Lung (tissue), 12 donors: ENCODE results near the gene SPATS2. TPM values are rescaled to one million over a fixed set of nuclear protein-coding genes. Genes with fewer than 3 reads are reported as not detected.
"Not testable (repeated sequence)": the region's sequence is repeated elsewhere in the genome, so short reads cannot be mapped to it uniquely, and the experiment has no call there.

Experiments
- ATAC-seq: fragments of 200-7000 bp; cut with Tn5 transposase; one replicate; pipeline ENCODE4 v1.9.1; 2020; ENCODE audit warnings: moderate number of reproducible peaks; ENCODE audit not compliant: insufficient read depth, low FRiP score
- DNase-seq, 3 donors: peaks; one replicate each; pipeline ENCODE4 v3.0.0-alpha.2; 2013 to 2017
- H3K27ac ChIP-seq, 2 donors: one replicate each; pipeline ENCODE4 v1.5.1; 2013; ENCODE audit warnings: mild to moderate bottlenecking in 2 of 2, moderate library complexity in 2 of 2, control low read depth in 1 of 2, inconsistent platforms in 1 of 2, low read depth in 1 of 2, low read length in 1 of 2
- H3K27me3 ChIP-seq, 3 donors: one replicate each; pipeline ENCODE4 v1.5.1; 2013; ENCODE audit warnings: low read length in 2 of 3; ENCODE audit not compliant: control insufficient read depth in 3 of 3, insufficient read depth in 3 of 3
- H3K36me3 ChIP-seq, 4 donors: one replicate each; pipeline ENCODE4 v1.5.1; 2013; ENCODE audit warnings: low read length in 4 of 4, mild to moderate bottlenecking in 1 of 4, moderate library complexity in 1 of 4; ENCODE audit not compliant: control insufficient read depth in 4 of 4, insufficient read depth in 4 of 4
- H3K4me1 ChIP-seq, 5 donors: one replicate each; pipeline ENCODE4 v1.5.1; 2013; ENCODE audit warnings: low read length in 5 of 5, mild to moderate bottlenecking in 2 of 5, moderate library complexity in 1 of 5; ENCODE audit not compliant: control insufficient read depth in 5 of 5, insufficient read depth in 5 of 5
- H3K4me3 ChIP-seq: one replicate; pipeline ENCODE4 v1.5.1; 2013; ENCODE audit warnings: mild to moderate bottlenecking, control low read depth, moderate library complexity
- H3K9ac ChIP-seq, 2 donors: one replicate each; pipeline ENCODE4 v1.5.1; 2013; ENCODE audit warnings: low read length in 2 of 2, control low read depth in 1 of 2; ENCODE audit not compliant: insufficient read depth in 1 of 2
- H3K9me3 ChIP-seq, 4 donors: one replicate each; pipeline ENCODE4 v1.5.1; 2013; ENCODE audit warnings: low read length in 3 of 4, mild to moderate bottlenecking in 1 of 4, moderate library complexity in 1 of 4; ENCODE audit not compliant: control insufficient read depth in 4 of 4, insufficient read depth in 3 of 4
- CTCF ChIP-seq: IDR thresholded peaks from 2 replicates; pipeline ENCODE4 v1.5.1; 2012; ENCODE audit warnings: mild to moderate bottlenecking; ENCODE audit errors: control extremely low read depth, extremely low read depth
- WGBS, 2 donors: extraction: QIAGEN DNeasy Blood & Tissue Kit; methylation state at CpG; one replicate each; pipeline ENCODE4 v1.1.7; 2013; 5-methylcytosine and 5-hydroxymethylcytosine counted together
- polyA plus RNA-seq, 2 donors: library from polyadenylated mRNA; stranded (reverse); fragments of 200-250 nt; gene quantifications; one replicate each; pipeline ENCODE4 v1.2.1, GENCODE V29; 2013
- total RNA-seq, 2 donors: library from RNA; depleted of rRNA in 1 of 2; stranded (reverse); fragments of >200 nt in 1 of 2; gene quantifications; one replicate each; pipeline ENCODE4 v1.2.1, GENCODE V29; 2014 to 2021
- donor health status: control.
- donor health status: control.
- donor health status: Bipolar disorder and iron deficiency.
- donor health status: healthy.
- donor health status: DM: yes; HTN: yes; CAD: no.

Gene SPATS2
- total and polyA plus RNA-seq, 4 donors = 6.6 to 48.8 (median 10.0) TPM

DNA sequence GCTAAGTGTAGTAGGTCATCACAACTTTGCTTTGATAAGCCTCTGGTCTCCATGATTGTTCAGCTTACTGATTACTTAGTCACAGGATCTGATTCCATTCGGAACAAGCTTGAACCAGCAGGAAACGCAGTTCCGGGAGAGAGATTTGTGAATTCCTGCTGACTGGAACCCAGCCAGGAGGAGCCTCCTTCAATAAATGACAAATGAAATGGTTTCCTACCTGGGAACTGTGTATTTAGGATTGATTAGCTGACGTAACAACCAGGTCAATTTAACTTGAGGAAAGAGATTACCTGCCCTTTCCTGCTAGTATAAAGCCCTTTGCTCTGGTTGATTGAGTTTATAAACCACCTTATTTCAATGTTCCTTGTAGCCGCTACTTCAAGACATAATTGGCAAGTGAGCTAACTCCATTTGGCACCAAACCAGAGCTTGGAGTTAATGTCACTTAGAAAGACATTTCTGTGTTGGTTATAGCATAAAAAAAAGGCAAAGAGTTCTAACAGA is 136.5 kb downstream of the SPATS2 start:
- DNase-seq (peak; percentile 43 to 79 (median 74)), ATAC-seq (no peak)
- H3K4me3 ChIP-seq = no peak overlapping the region
- WGBS, 2 donors = 43 to 66% methylated on average over 5 of the region's 5 CpGs
- no peak for TF ChIP-seq CTCF
- H3K4me1 ChIP-seq = peaks cover 0 to 10% (median 5%) of the 10 kb centered on the region in 5 donors
- no peaks in the 10 kb centered on the region for H3K27me3 ChIP-seq
- H3K36me3 ChIP-seq = peaks cover 0 to 19% (median 3%) of the 10 kb centered on the region in 4 donors
- peak overlapping the region in 1 of 2 donors; percentile 28 for H3K9ac ChIP-seq
- no peak overlapping the region for H3K27ac ChIP-seq
- H3K9me3 ChIP-seq = no peaks in the 10 kb centered on the region

- no peak for DNase-seq
- no peak overlapping the region for H3K9ac ChIP-seq
Observed at GRCh38 chr12:49505672-49506071, 138.4 kb downstream of the SPATS2 start.

DNA sequence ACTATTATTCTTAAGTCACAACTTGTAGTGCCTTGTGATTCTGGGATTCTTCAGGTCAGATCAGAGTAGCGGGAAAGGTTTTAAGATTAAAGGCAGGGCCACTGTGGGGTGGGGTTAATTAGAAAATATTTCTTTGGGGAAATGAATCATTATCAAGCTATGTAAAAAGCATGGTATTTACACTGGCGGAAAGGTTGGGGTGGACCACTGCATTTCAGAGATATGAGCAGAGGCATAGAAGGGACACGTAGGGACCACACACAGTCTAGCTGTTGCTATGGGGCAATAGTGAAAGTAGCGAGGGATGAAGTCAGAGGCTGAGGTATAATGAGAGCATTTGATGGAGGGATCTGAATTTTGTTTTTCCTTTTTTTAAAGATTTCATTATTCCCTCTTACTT is 139.9 kb downstream of the SPATS2 start:
- Histone ChIP-seq H3K4me3 (no peak overlapping the region), H3K9ac (no peak overlapping the region), H3K27ac (no peak overlapping the region), H3K4me1 (peaks cover 0 to 10% (median 5%) of the 10 kb centered on the region in 5 donors), H3K36me3 (peaks cover 0 to 7% (median under 1%) of the 10 kb centered on the region in 4 donors), H3K27me3 (no peaks in the 10 kb centered on the region), H3K9me3 (no peaks in the 10 kb centered on the region)
- TF ChIP-seq CTCF = no peak
- peak in 2 of 3 donors; percentile 19 to 23 for DNase-seq
- no peak for ATAC-seq
- WGBS, 2 donors = 89 to 96% methylated on average over 4 of the region's 4 CpGs

More at GRCh38 chr12:49505672-49506071, 138.4 kb downstream of the SPATS2 start:
- Histone ChIP-seq H3K27ac (no peak overlapping the region), H3K4me1 (peaks cover 0 to 10% (median 5%) of the 10 kb centered on the region in 5 donors), H3K36me3 (peaks cover 0 to 13% (median under 1%) of the 10 kb centered on the region in 4 donors), H3K4me3 (no peak overlapping the region), H3K9me3 (no peaks in the 10 kb centered on the region), H3K27me3 (no peaks in the 10 kb centered on the region)
- ATAC-seq = no peak
- TF ChIP-seq CTCF = no peak

GRCh38 chr12:49509681-49510080 is 142.4 kb downstream of the SPATS2 start:
- not testable (repeated sequence) for H3K4me1 ChIP-seq, H3K9me3 ChIP-seq, DNase-seq, H3K4me3 ChIP-seq, ATAC-seq, H3K9ac ChIP-seq, H3K27ac ChIP-seq, H3K27me3 ChIP-seq, H3K36me3 ChIP-seq
- WGBS, 2 donors = 69 to 88% methylated on average over 8 of the region's 8 CpGs
